Erythroblast (primary cell): ENCODE results near the gene LRRN4CL.
"Not testable (repeated sequence)": the region's sequence is repeated elsewhere in the genome, so short reads cannot be mapped to it uniquely, and the experiment has no call there.

Experiments used
- DNase-seq, 2 experiments: peaks; one replicate each; lab custom pipeline; 2025; lab: John Stamatoyannopoulos, UW
- GATA1 ChIP-seq: IDR thresholded peaks from 2 replicates; pipeline ENCODE4 v1.6.1; 2011; ENCODE audit warnings: low read depth, mild to moderate bottlenecking, control low read depth, low read length, moderate library complexity
- POLR2A ChIP-seq: IDR thresholded peaks from 2 replicates; pipeline ENCODE4 v1.6.1; 2011; ENCODE audit warnings: mild to moderate bottlenecking, low read length

Gene LRRN4CL

GRCh38 chr11:62689421-62690183, at the start of gene LRRN4CL:
Gene LRRN4CL, minus strand, starts transcription at chr11:62689530. Its CDS starts 1,022 bp downstream, at chr11:62688508.
- peak in 1 of 2 experiments; percentile 52 for DNase-seq
- no peak for TF ChIP-seq POLR2A
- no peak for TF ChIP-seq GATA1

DNA sequence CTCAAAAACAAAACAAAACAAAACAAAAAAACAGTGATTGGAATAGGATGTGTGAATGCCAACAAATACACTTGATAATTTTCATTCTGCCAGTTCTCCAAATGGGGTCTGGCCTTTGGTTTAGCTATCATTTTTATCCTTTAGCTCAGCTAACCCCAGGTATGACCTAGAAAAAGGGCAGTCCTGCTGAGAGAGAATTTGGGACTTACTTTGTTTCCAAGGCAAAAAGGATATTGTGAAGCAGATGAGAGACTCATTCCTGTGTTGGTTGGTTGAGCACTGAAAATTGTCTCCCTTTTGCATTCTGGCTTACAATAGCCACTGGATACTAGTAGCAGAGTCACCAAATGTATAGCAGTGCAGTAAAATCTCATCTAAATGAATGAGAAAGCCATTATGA, 47.9 kb upstream of the LRRN4CL start:
- DNase-seq = no peak
- no peak for TF ChIP-seq POLR2A
- TF ChIP-seq GATA1 = no peak

DNA sequence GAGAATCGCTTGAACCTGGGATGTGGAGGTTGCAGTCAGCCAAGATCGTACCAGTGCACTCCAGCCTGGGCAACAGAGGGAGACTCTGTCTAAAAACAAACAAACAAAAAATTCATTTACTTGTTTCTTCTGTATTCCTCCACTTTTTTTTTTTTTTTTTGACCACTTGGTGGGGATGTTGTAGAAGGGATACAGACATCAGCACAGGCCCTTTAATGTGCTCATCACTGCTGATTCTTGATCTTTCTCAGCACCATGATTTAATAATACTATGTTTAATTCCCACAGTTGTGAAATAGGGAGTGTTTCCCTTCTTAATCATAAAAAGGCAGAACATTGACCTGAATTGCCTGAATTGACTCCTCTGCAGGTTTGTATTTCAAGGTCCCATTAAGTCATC, 43.5 kb upstream of the LRRN4CL start:
- TF ChIP-seq GATA1 = no peak
- TF ChIP-seq POLR2A = no peak
- DNase-seq = peak; percentile 62

DNA sequence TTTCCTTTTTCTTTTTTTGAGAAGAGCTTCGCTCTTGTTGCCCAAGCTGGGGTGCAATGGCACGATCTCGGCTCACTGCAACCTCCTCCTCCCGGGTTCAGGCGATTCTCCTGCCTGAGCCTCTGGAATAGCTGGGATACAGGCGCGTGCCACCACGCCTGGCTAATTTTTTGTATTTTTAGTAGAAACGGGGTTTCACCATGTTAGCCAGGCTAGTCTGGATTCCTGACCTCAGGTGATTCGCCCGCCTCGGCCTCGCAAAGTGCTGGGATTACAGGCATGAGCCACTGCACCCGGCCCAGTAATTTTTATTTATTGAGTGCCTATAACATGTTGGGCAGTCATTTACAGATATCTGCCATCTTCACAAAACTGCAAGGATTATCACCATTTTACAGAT, 40.7 kb upstream of the LRRN4CL start:
- DNase-seq = not testable (repeated sequence)

GRCh38 chr11:62728171-62728988, 39.0 kb upstream of the LRRN4CL start, which contains the start of gene TTC9C:
Gene TTC9C, plus strand, starts transcription at chr11:62728486. Its CDS starts 363 bp downstream, at chr11:62728849.
- TF ChIP-seq POLR2A (peak; percentile 67), GATA1 (no peak)
- peak; percentile 88 to 91 for DNase-seq

GRCh38 chr11:62727872-62728170, 38.5 kb upstream of the LRRN4CL start:
- DNase-seq = peak; percentile 96 to 97
- TF ChIP-seq POLR2A (no peak), GATA1 (no peak)

GRCh38 chr11:62727165-62727871, 38.0 kb upstream of the LRRN4CL start, which contains the start of gene HNRNPUL2:
Gene HNRNPUL2, minus strand, starts transcription at chr11:62727457. Its CDS starts 301 bp downstream, at chr11:62727156.
- TF ChIP-seq GATA1 = no peak
- TF ChIP-seq POLR2A = peak; percentile 97
- DNase-seq = peak; percentile 99

DNA sequence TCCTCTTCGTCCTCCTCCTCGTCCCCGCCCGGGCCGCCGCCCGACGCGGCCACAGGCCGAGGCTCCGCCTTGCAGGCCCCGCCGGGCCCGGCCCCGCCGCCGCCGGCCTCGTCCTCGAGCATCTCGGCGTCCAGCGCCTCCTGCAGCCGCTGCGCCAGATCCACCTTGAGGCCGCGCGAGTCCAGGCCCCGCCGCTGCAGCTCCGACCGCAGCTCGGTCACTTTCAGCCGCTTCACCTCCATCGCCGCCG, 37.5 kb upstream of the LRRN4CL start:
- no peak for TF ChIP-seq GATA1
- no peak for TF ChIP-seq POLR2A
- DNase-seq = no peak

- TF ChIP-seq POLR2A (no peak), GATA1 (no peak)
- no peak for DNase-seq
Measured at GRCh38 chr11:62726156-62726914, 37.0 kb upstream of the LRRN4CL start.

GRCh38 chr11:62725646-62726045, 36.3 kb upstream of the LRRN4CL start:
- DNase-seq = peak in 1 of 2 experiments; percentile 54

GRCh38 chr11:62724171-62724570, 34.8 kb upstream of the LRRN4CL start:
- TF ChIP-seq POLR2A (no peak), GATA1 (no peak)
- DNase-seq = no peak

More at GRCh38 chr11:62725646-62726045, 36.3 kb upstream of the LRRN4CL start:
- no peak for TF ChIP-seq POLR2A
- no peak for TF ChIP-seq GATA1

DNA sequence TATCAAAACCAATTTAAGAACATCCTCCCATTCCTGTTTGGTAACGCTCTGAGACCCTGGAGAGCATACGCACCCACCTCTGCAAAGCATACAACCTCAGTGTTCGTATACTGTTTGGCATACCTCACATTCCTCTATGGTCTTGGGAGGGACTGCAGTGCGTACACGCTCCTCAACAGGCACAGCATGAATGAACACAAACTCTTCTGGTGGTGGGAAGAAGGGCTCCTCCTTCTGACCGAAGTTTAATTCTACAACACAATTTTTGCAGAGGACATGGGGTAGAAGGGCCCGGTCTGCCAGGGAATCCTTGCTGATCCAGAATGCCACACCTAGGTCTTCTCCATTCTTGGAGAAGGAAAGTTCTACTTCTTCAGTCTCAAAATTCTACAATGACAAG, 32.7 kb upstream of the LRRN4CL start:
- TF ChIP-seq POLR2A = no peak
- TF ChIP-seq GATA1 = no peak
- DNase-seq = peak in 1 of 2 experiments; percentile 24

DNA sequence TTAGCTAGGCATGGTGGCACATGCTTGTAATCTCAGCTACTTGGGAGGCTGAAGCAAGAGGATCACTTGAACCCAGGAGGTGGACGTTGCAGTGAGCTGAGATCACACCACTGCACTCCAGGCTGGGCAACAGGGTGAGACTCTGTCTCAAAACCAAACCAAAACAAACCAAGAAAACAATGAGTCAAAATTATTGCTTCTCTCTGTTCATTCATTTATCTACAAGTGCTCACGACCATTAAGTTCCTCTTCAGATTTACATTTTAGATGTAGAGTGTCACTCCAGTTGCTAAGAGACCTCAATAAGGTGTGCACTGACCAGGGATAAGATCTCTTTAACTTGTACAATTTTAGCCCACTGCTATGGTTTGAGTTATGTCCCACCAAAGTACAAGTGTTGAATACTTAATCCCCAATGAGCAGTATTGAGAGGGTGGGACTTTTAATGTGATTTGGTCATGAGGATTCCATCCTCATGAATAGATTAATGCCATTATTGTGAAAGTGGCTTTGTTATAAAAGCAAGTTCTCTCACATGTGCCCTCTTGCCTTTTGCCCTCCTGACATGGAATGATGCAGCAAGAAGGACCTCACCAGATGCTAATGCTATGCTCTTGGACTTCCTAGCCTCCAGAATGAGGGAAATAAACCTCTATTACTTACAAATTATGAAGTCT, 30.1 kb upstream of the LRRN4CL start:
- DNase-seq = no peak
- TF ChIP-seq GATA1 (no peak), POLR2A (no peak)

GRCh38 chr11:62716816-62717215, 27.5 kb upstream of the LRRN4CL start:
- TF ChIP-seq POLR2A (no peak), GATA1 (no peak)
- no peak for DNase-seq
